Brain microvascular endothelial cell (primary cell): ENCODE data around the gene CCDC93.

Experiments
- DNase-seq: peaks from one replicate; pipeline ENCODE4 v3.0.0-alpha.2; 2020
- H3K27ac ChIP-seq: fragments of 250-450 bp; sonication (Bioruptor Pico); 2 replicates; pipeline ENCODE4 v1.5.1; 2020; ENCODE audit warnings: mild to moderate bottlenecking, moderate library complexity
- H3K27me3 ChIP-seq: fragments of 250-450 bp; sonication (Bioruptor Pico); replicated peaks from 2 replicates; pipeline ENCODE4 v1.5.1; 2020; ENCODE audit warnings: mild to moderate bottlenecking
- H3K36me3 ChIP-seq: fragments of 250-450 bp; sonication (Bioruptor Pico); replicated peaks from 2 replicates; pipeline ENCODE4 v1.5.1; 2020; ENCODE audit warnings: mild to moderate bottlenecking
- H3K4me3 ChIP-seq: 2 replicates; pipeline ENCODE4 v1.5.1; 2011; ENCODE audit warnings: low read depth, mild to moderate bottlenecking, control low read depth, low read length, moderate library complexity
- in situ Hi-C: cut with HindIII; loops from 2 replicates; pipeline ENCODE4 v1.10.0; 2017; ENCODE audit warnings: low sequenced_read_pairs, low pct_ligation_motif_present
- TF ChIP-seq, protein P1 (sequence below): IDR thresholded peaks from 2 replicates; pipeline ENCODE4 v1.5.1; 2011; ENCODE audit warnings: low read depth, mild to moderate bottlenecking, moderate library complexity, low read length, control low read depth, inconsistent platforms; ENCODE audit errors: missing control alignments

The CCDC93 gene

DNA sequence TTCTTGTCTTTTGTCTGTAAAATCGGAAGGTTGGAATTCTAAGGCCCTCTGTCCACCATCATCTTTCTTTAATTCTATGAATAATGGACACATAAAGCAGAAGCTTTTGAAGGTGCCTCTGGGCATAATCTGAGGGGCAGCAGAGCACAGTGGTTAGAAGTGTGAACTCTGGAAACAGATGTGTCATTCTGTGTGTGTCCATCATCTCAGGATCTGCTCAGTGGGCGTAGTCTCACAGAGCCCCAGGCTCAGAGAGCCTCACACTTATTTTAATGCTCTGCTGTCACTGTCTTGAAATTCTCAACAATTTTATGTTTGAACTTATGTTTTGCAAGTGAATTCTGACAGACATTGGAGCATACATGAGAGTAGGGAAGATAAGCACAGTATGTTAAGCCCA lies 31.0 kb upstream of the CCDC93 start:
- Histone ChIP-seq H3K4me3 (no peak overlapping the region), H3K36me3 (no peaks in the 10 kb centered on the region), H3K27me3 (no peaks in the 10 kb centered on the region), H3K27ac (no peak overlapping the region)
- no peak for DNase-seq
- in situ Hi-C loops, result no loop called here
- TF ChIP-seq, protein P1, sequence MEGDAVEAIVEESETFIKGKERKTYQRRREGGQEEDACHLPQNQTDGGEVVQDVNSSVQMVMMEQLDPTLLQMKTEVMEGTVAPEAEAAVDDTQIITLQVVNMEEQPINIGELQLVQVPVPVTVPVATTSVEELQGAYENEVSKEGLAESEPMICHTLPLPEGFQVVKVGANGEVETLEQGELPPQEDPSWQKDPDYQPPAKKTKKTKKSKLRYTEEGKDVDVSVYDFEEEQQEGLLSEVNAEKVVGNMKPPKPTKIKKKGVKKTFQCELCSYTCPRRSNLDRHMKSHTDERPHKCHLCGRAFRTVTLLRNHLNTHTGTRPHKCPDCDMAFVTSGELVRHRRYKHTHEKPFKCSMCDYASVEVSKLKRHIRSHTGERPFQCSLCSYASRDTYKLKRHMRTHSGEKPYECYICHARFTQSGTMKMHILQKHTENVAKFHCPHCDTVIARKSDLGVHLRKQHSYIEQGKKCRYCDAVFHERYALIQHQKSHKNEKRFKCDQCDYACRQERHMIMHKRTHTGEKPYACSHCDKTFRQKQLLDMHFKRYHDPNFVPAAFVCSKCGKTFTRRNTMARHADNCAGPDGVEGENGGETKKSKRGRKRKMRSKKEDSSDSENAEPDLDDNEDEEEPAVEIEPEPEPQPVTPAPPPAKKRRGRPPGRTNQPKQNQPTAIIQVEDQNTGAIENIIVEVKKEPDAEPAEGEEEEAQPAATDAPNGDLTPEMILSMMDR, result no peak

DNA sequence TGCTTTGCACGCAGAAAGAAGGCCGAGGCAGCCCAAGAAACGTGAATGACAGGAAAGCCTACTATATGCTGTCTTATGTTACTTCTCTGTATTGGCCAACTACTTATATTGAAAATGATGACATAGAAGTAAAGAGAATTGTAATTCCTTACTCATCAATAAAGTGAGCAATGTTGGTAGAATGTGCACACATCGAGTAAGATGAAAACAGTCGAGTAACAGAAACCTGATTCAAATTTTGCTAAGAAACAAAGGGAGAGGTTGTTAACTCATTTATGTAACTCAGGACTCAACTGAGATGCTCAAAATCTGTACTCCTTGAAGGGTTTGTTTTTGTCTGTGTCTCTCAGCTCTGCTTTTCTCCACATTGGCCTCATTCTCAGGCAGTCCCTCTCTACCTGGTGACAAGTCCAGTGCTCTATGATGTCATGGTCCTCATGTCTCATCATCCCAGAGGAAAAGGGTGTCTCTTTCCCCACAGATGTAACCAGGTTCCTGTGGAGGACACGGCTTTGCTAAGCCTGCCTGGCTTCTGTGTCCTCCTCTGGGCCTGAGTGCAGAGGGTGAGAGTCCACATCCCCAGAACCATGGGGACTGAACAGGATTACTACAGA lies 30.3 kb upstream of the CCDC93 start:
- TF ChIP-seq, protein P1, result no peak
- no peak overlapping the region for H3K27ac ChIP-seq
- in situ Hi-C loops, result no loop called here
- no peaks in the 10 kb centered on the region for H3K36me3 ChIP-seq
- no peak for DNase-seq
- H3K4me3 ChIP-seq, result no peak overlapping the region
- H3K27me3 ChIP-seq, result no peaks in the 10 kb centered on the region

DNA sequence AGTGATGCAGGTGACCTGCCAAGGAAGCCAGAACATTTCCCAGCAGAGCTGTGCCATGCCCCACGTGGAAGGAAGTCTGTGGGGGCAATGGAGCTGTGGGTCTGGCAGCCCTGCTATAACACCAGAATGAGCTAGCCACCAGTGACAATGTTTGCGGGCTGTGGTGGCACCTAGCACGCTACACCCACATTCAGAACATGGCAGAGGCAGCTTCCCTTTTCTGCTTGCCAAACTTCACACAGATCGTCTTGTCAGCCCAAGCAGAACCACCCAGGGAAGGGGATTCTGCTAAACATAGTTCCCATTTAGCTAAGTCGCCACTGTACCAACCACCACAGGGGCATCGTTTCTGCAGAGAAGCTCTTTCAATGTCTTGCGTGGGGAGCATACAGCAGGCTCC lies 27.0 kb upstream of the CCDC93 start:
- H3K36me3 ChIP-seq, result no peaks in the 10 kb centered on the region
- in situ Hi-C loops, result no loop called here
- H3K27me3 ChIP-seq, result no peaks in the 10 kb centered on the region
- no peak for DNase-seq
- H3K27ac ChIP-seq, result no peak overlapping the region
- no peak overlapping the region for H3K4me3 ChIP-seq
- TF ChIP-seq, protein P1, result no peak

DNA sequence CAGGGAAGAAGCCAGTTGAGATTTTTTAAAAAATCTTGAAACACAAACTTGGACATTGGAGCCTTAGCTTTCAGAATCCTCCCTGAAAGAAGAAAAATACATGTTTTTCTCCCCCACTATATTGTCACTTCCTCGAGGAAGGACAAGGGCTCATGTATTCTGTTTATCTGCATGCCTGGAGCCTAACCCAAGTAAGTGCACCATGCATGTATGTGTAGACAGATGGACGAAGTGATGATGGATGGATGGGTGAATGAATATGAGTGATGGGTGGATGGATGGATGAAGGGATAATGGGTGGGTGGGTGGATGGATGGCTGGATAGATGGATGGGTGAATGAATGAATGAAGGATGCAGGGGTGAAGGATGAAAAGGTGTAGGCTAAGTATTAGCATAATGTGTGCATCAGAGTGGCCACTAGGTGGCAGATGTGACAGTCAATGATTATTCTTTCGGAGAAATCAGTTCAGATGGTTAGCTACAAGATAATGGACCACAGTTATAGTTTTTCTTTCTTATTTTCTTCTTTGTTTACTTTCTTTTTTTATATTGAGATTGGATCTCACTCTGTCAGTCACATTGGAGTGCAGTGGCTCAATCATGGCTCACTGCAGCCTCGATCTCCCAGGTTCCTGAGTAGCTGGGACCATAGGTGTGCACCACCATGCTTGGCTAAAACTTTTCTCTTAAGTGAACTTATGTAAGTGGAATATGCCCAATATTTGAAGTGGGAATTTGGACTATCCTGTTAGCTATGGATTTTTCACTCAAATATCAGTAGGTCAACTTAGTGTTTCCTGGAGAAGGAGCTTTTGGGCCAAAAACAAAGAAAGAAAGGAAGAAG lies 18.5 kb upstream of the CCDC93 start:
- peak; percentile 43 for DNase-seq
- peaks cover 2% of the 10 kb centered on the region for H3K27me3 ChIP-seq
- no peak overlapping the region for H3K4me3 ChIP-seq
- in situ Hi-C loops, result no loop called here
- no peak overlapping the region for H3K27ac ChIP-seq
- H3K36me3 ChIP-seq, result no peaks in the 10 kb centered on the region
- TF ChIP-seq, protein P1, result peak; percentile 78

DNA sequence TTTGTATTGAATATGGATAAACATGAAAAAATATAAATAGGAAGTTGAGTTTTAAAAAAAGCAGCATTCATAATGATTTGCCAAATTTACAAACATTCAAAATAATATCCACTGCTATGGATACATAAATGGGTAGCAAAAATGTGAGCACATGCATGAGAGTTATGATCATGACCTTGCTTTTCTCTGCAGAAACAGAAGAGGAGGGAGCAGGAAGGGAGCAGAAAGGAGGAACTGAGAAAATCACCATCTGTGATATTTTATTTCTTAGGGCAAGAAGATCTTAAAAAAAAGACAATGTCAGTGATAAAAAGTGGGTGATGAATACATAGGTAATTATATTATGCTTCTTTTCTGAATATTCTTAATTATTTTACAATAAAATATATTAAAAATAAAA lies 17.7 kb upstream of the CCDC93 start:
- no peak overlapping the region for H3K4me3 ChIP-seq
- H3K36me3 ChIP-seq, result no peaks in the 10 kb centered on the region
- DNase-seq, result no peak
- TF ChIP-seq, protein P1, result no peak
- peaks cover 2% of the 10 kb centered on the region for H3K27me3 ChIP-seq
- in situ Hi-C loops, result no loop called here
- H3K27ac ChIP-seq, result no peak overlapping the region
